GM12865 (cell line): ENCODE data around the gene MED31.
"Not testable (repeated sequence)": the region's sequence is repeated elsewhere in the genome, so short reads cannot be mapped to it uniquely, and the experiment has no call there.

ENCODE experiments used
- DNase-seq: peaks from one replicate; pipeline ENCODE4 v3.0.0; 2010; ENCODE audit warnings: low read depth
- H3K4me3 ChIP-seq: 2 replicates; pipeline ENCODE4 v1.5.1; 2011; ENCODE audit warnings: mild to moderate bottlenecking, low read depth, low read length, control low read depth
- CTCF ChIP-seq: IDR thresholded peaks from 2 replicates; pipeline ENCODE4 v1.5.1; 2011; ENCODE audit warnings: low read length, control low read depth, low read depth, inconsistent platforms; ENCODE audit not compliant: insufficient read depth; ENCODE audit errors: missing control alignments

The MED31 gene

GRCh38 chr17:6599364-6599763 is 52.0 kb downstream of the MED31 start:
- no peak for TF ChIP-seq CTCF
- H3K4me3 ChIP-seq = no peak overlapping the region
- no peak for DNase-seq

GRCh38 chr17:6597727-6598126 is 53.7 kb downstream of the MED31 start:
- no peak for TF ChIP-seq CTCF

GRCh38 chr17:6596941-6597340 is 54.5 kb downstream of the MED31 start:
- DNase-seq = no peak
- no peak for TF ChIP-seq CTCF
- no peak overlapping the region for H3K4me3 ChIP-seq

More at GRCh38 chr17:6597727-6598126, 53.7 kb downstream of the MED31 start:
- DNase-seq = no peak
- H3K4me3 ChIP-seq = no peak overlapping the region

GRCh38 chr17:6596511-6596910 is 54.9 kb downstream of the MED31 start:
- no peak overlapping the region for H3K4me3 ChIP-seq
- TF ChIP-seq CTCF = no peak
- DNase-seq = no peak

GRCh38 chr17:6596081-6596480 is 55.3 kb downstream of the MED31 start:
- no peak for DNase-seq
- no peak for TF ChIP-seq CTCF
- no peak overlapping the region for H3K4me3 ChIP-seq

GRCh38 chr17:6593371-6593770 is 58.0 kb downstream of the MED31 start:
- DNase-seq, H3K4me3 ChIP-seq: not testable (repeated sequence)
